Activated B cell treated with CpG ODN at 0.5 μM for 24 hours (primary cell): ENCODE data around the gene RUSC2. TPM values are rescaled to one million over a fixed set of nuclear protein-coding genes. Genes with fewer than 3 reads are reported as not detected.
"Not testable (repeated sequence)": the region's sequence is repeated elsewhere in the genome, so short reads cannot be mapped to it uniquely, and the experiment has no call there.

Experiments
- ATAC-seq: fragments of 200-7000 bp; cut with Tn5 transposase; one replicate; pipeline ENCODE4 v1.10.0; 2021; ENCODE audit warnings: low read depth, mild to moderate bottlenecking, moderate library complexity
- CTCF ChIA-PET: fragments of 350-600 bp; sonication (Branson Sonifier 250); formaldehyde crosslinking; loops from one replicate; lab custom pipeline; 2021; ENCODE audit warnings: antibody characterized with exemption; lab: Charles Lee
- POLR2A ChIA-PET: fragments of 350-600 bp; sonication (Branson Sonifier 250); formaldehyde crosslinking; loops from one replicate; lab custom pipeline; 2021; ENCODE audit warnings: antibody characterized with exemption; lab: Charles Lee
- DNase-seq: peaks from one replicate; pipeline ENCODE4 v3.0.0; 2022
- H3K27ac Mint-ChIP-seq: one replicate; pipeline ENCODE4 v1.8.0; 2020; ENCODE audit warnings: mixed read lengths
- H3K27me3 Mint-ChIP-seq: one replicate; pipeline ENCODE4 v1.8.0; 2021; ENCODE audit warnings: mixed read lengths
- H3K36me3 Mint-ChIP-seq: one replicate; pipeline ENCODE4 v1.8.0; 2021; ENCODE audit warnings: low read depth, mixed read lengths
- H3K4me1 Mint-ChIP-seq: one replicate; pipeline ENCODE4 v1.8.0; 2021; ENCODE audit warnings: mixed read lengths
- H3K4me3 Mint-ChIP-seq: one replicate; pipeline ENCODE4 v1.8.0; 2020; ENCODE audit warnings: mild to moderate bottlenecking, mixed read lengths
- H3K9me3 Mint-ChIP-seq: one replicate; pipeline ENCODE4 v1.8.0; 2020; ENCODE audit warnings: mixed read lengths
- CTCF ChIP-seq: fragments of 200-600 bp; IDR thresholded peaks from one replicate; pipeline ENCODE4 v1.8.0; 2022; ENCODE audit warnings: antibody characterized with exemption, mild to moderate bottlenecking
- intact Hi-C: fragments of 100-400 bp; cut with micrococcal nuclease; formaldehyde crosslinking; loops from one replicate; pipeline ENCODE4 v1.15.1; 2024
- total RNA-seq: library from RNA; stranded (reverse); gene quantifications from 2 replicates; pipeline ENCODE4 v1.2.3, GENCODE V29; 2022

RUSC2 gene
- total RNA-seq, 1 donor from 2014 or later: 0.29 TPM

- Mint-ChIP-seq H3K27ac (no peak overlapping the region), H3K4me1 (no peaks in the 10 kb centered on the region), H3K36me3 (no peaks in the 10 kb centered on the region), H3K27me3 (peaks cover 9% of the 10 kb centered on the region), H3K4me3 (no peak overlapping the region), H3K9me3 (peaks cover 8% of the 10 kb centered on the region)
- ChIA-PET POLR2A (no interaction called here), CTCF (no interaction called here)
- ATAC-seq (no peak), DNase-seq (no peak)
- TF ChIP-seq CTCF: no peak
- intact Hi-C loops: no loop called here
These were observed 6.1 kb downstream of the RUSC2 start for GRCh38 chr9:35495984-35496383.

GRCh38 chr9:35498245-35498644 is 8.3 kb downstream of the RUSC2 start:
- DNase-seq, intact Hi-C loops, H3K36me3 Mint-ChIP-seq, POLR2A ChIA-PET, H3K27ac Mint-ChIP-seq, H3K9me3 Mint-ChIP-seq, H3K4me1 Mint-ChIP-seq, ATAC-seq, CTCF ChIA-PET, H3K27me3 Mint-ChIP-seq, H3K4me3 Mint-ChIP-seq: not testable (repeated sequence)

- TF ChIP-seq CTCF: no peak
- H3K4me3 Mint-ChIP-seq: no peak overlapping the region
- DNase-seq: no peak
- H3K36me3 Mint-ChIP-seq: no peaks in the 10 kb centered on the region
- H3K9me3 Mint-ChIP-seq: peaks cover 8% of the 10 kb centered on the region
- ChIA-PET POLR2A (no interaction called here), CTCF (no interaction called here)
- H3K4me1 Mint-ChIP-seq: no peaks in the 10 kb centered on the region
- peaks cover 2% of the 10 kb centered on the region for H3K27me3 Mint-ChIP-seq
- intact Hi-C loops: no loop called here
- no peak overlapping the region for H3K27ac Mint-ChIP-seq
- no peak for ATAC-seq
These were observed 9.3 kb downstream of the RUSC2 start for GRCh38 chr9:35499029-35499700.

GRCh38 chr9:35499701-35500030 is 9.8 kb downstream of the RUSC2 start:
- Mint-ChIP-seq H3K27ac (no peak overlapping the region), H3K9me3 (peaks cover 8% of the 10 kb centered on the region), H3K4me3 (no peak overlapping the region), H3K36me3 (no peaks in the 10 kb centered on the region), H3K27me3 (peaks cover 2% of the 10 kb centered on the region), H3K4me1 (no peaks in the 10 kb centered on the region)
- DNase-seq: no peak
- TF ChIP-seq CTCF: no peak
- CTCF ChIA-PET: no interaction called here
- intact Hi-C loops: no loop called here
- POLR2A ChIA-PET: no interaction called here
- ATAC-seq: no peak

GRCh38 chr9:35500130-35500748 is 10.3 kb downstream of the RUSC2 start:
- H3K27me3 Mint-ChIP-seq: peaks cover 4% of the 10 kb centered on the region
- TF ChIP-seq CTCF: no peak
- POLR2A ChIA-PET: no interaction called here
- no peak overlapping the region for H3K27ac Mint-ChIP-seq
- no peaks in the 10 kb centered on the region for H3K36me3 Mint-ChIP-seq
- H3K9me3 Mint-ChIP-seq: peaks cover 8% of the 10 kb centered on the region
- H3K4me3 Mint-ChIP-seq: no peak overlapping the region
- intact Hi-C loops: no loop called here
- no peaks in the 10 kb centered on the region for H3K4me1 Mint-ChIP-seq
- DNase-seq (no peak), ATAC-seq (no peak)
- CTCF ChIA-PET: no interaction called here
